Coronary artery (tissue), 2 donors: ENCODE measurements around the gene PLCZ1.

Experiments used
- DNase-seq: peaks from one replicate; pipeline ENCODE4 v3.0.0-alpha.2; 2017; ENCODE audit warnings: low spot score
- H3K27ac ChIP-seq, 2 donors: fragments of 200-600 bp; sonication (generic); one replicate each; pipeline ENCODE4 v1.5.1; 2016 to 2019
- H3K4me3 ChIP-seq: fragments of 200-600 bp; sonication (generic); 2 replicates; pipeline ENCODE4 v1.5.1; 2016; ENCODE audit warnings: mild to moderate bottlenecking, moderate library complexity
- CTCF ChIP-seq: fragments of 200-600 bp; sonication (generic); IDR thresholded peaks from one replicate; pipeline ENCODE4 v1.5.1; 2019; ENCODE audit warnings: antibody characterized with exemption

Gene PLCZ1

GRCh38 chr12:18655351-18655750 is 82.5 kb downstream of the PLCZ1 start:
- no peak for TF ChIP-seq CTCF
- Histone ChIP-seq H3K4me3 (no peak overlapping the region), H3K27ac (no peak overlapping the region)
- DNase-seq, result no peak

DNA sequence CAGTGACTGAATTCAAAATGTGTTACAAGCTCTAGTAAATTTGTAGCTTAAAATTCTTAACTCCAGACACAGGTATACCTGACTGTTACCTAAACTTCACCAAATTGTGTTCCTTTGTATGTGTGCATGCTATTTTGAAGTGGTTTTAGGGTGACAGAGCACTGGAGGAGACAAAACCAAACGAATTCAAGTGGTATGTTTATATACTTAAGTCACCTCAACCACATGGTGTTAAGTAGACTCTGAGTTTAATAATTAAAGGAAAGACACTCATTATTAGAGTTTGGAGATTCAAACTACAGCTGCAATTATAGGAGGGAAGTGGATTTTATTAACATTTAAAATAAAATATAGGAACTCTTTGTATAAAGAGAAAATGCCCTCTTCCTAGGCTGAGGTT is 84.3 kb downstream of the PLCZ1 start:
- Histone ChIP-seq H3K4me3 (no peak overlapping the region), H3K27ac (no peak overlapping the region)
- no peak for DNase-seq
- TF ChIP-seq CTCF, result no peak

- DNase-seq, result no peak
- TF ChIP-seq CTCF, result no peak
- H3K4me3 ChIP-seq, result no peak overlapping the region
- H3K27ac ChIP-seq, result no peak overlapping the region
These were observed 85.2 kb downstream of the PLCZ1 start for GRCh38 chr12:18652596-18652995.

GRCh38 chr12:18651525-18651924 is 86.3 kb downstream of the PLCZ1 start:
- Histone ChIP-seq H3K27ac (no peak overlapping the region), H3K4me3 (no peak overlapping the region)
- TF ChIP-seq CTCF, result no peak
- DNase-seq, result no peak

DNA sequence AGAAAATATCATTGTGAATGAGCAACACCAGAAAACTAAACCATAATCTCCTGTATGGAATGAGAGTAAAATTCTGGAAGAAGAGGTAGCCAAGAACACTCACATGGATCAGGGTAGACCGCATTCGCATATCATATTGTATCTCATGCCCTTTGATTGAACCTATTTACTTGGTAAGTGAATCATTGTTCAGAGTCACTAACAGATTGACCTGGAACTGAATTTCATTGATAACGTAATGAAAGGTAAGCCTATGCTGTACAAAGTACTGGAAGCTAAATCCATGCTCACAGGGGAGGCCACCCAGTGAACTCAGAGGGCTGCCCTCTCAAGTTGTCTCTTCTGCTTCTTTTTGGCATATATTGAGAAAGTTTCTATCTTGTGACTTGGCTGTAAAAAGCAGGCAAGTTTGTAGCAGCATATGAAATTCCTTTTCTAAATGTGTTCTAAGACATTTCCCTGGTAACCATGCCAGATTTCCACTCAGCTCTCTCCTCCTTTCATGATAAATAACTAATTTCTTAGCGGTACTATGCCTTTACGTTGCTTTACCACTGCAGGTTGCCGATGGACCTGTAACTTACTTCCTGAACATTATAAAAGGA is 91.4 kb downstream of the PLCZ1 start:
- TF ChIP-seq CTCF, result no peak
- Histone ChIP-seq H3K4me3 (no peak overlapping the region), H3K27ac (no peak overlapping the region)
- DNase-seq, result no peak

DNA sequence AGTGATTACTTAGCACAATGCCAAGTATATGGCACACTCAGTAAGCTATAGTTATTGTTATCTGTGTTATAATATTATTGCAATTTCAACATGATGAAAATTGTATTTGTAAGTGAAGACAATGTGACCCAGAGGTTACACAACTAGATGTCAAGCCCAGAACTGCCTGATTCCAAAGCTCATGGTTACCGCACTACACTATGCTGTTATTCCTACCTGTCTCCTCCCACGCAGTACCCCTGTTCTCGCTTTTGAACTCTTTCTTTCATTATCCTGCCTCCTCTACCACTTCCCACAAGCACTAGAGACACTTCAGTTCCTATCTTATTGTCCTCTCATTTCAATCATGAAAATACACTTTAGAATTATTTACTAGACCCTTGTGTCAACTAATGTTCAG is 93.2 kb downstream of the PLCZ1 start:
- Histone ChIP-seq H3K27ac (no peak overlapping the region), H3K4me3 (no peak overlapping the region)
- no peak for TF ChIP-seq CTCF
- no peak for DNase-seq

DNA sequence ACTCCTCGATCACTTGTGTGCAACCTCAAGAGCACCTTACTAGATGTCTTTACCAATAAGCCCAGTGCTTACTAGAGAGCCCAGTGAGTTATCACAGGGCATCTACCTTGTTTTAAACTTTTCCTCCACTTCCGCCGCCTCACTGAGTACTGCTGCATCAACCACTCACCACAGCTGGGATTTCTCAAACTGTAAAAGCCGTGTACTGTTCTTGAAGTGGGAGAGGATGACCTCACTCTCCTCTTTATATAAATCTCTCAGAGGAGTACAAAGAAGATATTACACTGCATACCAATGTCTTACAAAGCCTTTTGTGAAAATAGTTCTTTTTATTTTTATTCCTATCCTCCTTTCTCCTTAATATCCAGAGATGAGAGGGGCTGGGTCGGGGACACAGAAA is 94.1 kb downstream of the PLCZ1 start:
- H3K4me3 ChIP-seq, result no peak overlapping the region
- H3K27ac ChIP-seq, result no peak overlapping the region
- TF ChIP-seq CTCF, result no peak
- no peak for DNase-seq
